ENCODE data around the gene TPP1.

Gene TPP1

GRCh38 chr11:6616596-6617250 lies 2.5 kb downstream of the TPP1 start:
- intact Hi-C loops (cut with DNase I), result no loop called here
- DNase-seq, result no peak

GRCh38 chr11:6615882-6616585 lies 3.2 kb downstream of the TPP1 start:
- no peak for DNase-seq
- intact Hi-C loops (cut with DNase I), result no loop called here

GRCh38 chr11:6615046-6615445 lies 4.2 kb downstream of the TPP1 start:
- peak in 1 of 42 donors; percentile 11 for DNase-seq
- intact Hi-C loops (cut with DNase I), result no loop called here

GRCh38 chr11:6614446-6614845 lies 4.8 kb downstream of the TPP1 start:
- peak in 1 of 42 donors; percentile 14 for DNase-seq
- intact Hi-C loops (cut with DNase I), result no loop called here

- no peak for DNase-seq
- intact Hi-C loops (cut with DNase I), result no loop called here
Observed at GRCh38 chr11:6613496-6613895, 5.7 kb downstream of the TPP1 start.

- intact Hi-C loops (cut with DNase I), result no loop called here
- peak; percentile 94 to 99 (median 98) for DNase-seq
Observed at GRCh38 chr11:6612213-6613041, 6.8 kb downstream of the TPP1 start, which contains the start of gene TAF10. Gene TAF10, minus strand, starts transcription at chr11:6612216. Its CDS starts 27 bp downstream, at chr11:6612189.

- intact Hi-C loops (cut with DNase I), result loop anchor here (2.0 kb wide), 1 partner anchor 71 kb away; the partner anchor contains the start of gene MRPL17
- DNase-seq, result peak in 1 of 42 donors; percentile 58
Observed at GRCh38 chr11:6611963-6612212, 7.3 kb downstream of the TPP1 start.

GRCh38 chr11:6611092-6611962 lies 7.9 kb downstream of the TPP1 start:
- intact Hi-C loops (cut with DNase I), result loop anchor here (2.0 kb wide), 1 partner anchor 71 kb away; the partner anchor contains the start of gene MRPL17
- DNase-seq, result peak in 29 of 42 donors; percentile 26 to 71 (median 46)

- intact Hi-C loops (cut with DNase I), result loop anchor here (2.0 kb wide), 1 partner anchor 72 kb away; the partner anchor contains the start of gene MRPL17
- peak in 2 of 42 donors; percentile 12 to 22 for DNase-seq
Observed at GRCh38 chr11:6610591-6610990, 8.6 kb downstream of the TPP1 start.

- intact Hi-C loops (cut with DNase I), result loop anchor here (2.0 kb wide), 1 partner anchor 73 kb away; the partner anchor contains the start of gene MRPL17
- peak in 5 of 42 donors; percentile 5 to 27 (median 9) for DNase-seq
Observed at GRCh38 chr11:6609502-6610015, 9.7 kb downstream of the TPP1 start.

GRCh38 chr11:6608726-6609501 lies 10.3 kb downstream of the TPP1 start:
- intact Hi-C loops (cut with DNase I), result loop anchor here (1.0 kb wide), 1 partner anchor 28 kb away; no protein-coding TSS in a partner anchor
- peak in 6 of 42 donors; percentile 6 to 33 (median 18) for DNase-seq

- intact Hi-C loops (cut with DNase I), result loop anchor here (1.0 kb wide), 1 partner anchor 29 kb away; no protein-coding TSS in a partner anchor
- peak in 6 of 42 donors; percentile 6 to 30 (median 12) for DNase-seq
Observed at GRCh38 chr11:6608011-6608410, 11.2 kb downstream of the TPP1 start.

GRCh38 chr11:6607190-6607795 lies 11.9 kb downstream of the TPP1 start:
- intact Hi-C loops (cut with DNase I), result no loop called here

GRCh38 chr11:6606471-6607189 lies 12.6 kb downstream of the TPP1 start:
- DNase-seq, result peak; percentile 68 to 91 (median 83)
- intact Hi-C loops (cut with DNase I), result no loop called here

More at GRCh38 chr11:6607190-6607795, 11.9 kb downstream of the TPP1 start:
- DNase-seq, result peak in 1 of 42 donors; percentile 1

GRCh38 chr11:6604790-6605189 lies 14.4 kb downstream of the TPP1 start:
- peak in 2 of 42 donors; percentile 30 to 32 for DNase-seq
- intact Hi-C loops (cut with DNase I), result no loop called here

GRCh38 chr11:6604081-6604626 lies 15.1 kb downstream of the TPP1 start:
- intact Hi-C loops (cut with DNase I), result no loop called here

More at GRCh38 chr11:6604081-6604626, 15.1 kb downstream of the TPP1 start:
- DNase-seq, result peak in 41 of 42 donors; percentile 34 to 86 (median 69)

All from head of caudate nucleus (tissue), 42 donors.